Brain microvascular endothelial cell (primary cell): ENCODE measurements around the gene GRWD1.

Experiments
- DNase-seq: peaks from one replicate; pipeline ENCODE4 v3.0.0-alpha.2; 2020
- H3K27ac ChIP-seq: fragments of 250-450 bp; sonication (Bioruptor Pico); 2 replicates; pipeline ENCODE4 v1.5.1; 2020; ENCODE audit warnings: mild to moderate bottlenecking, moderate library complexity
- H3K27me3 ChIP-seq: fragments of 250-450 bp; sonication (Bioruptor Pico); replicated peaks from 2 replicates; pipeline ENCODE4 v1.5.1; 2020; ENCODE audit warnings: mild to moderate bottlenecking
- H3K36me3 ChIP-seq: fragments of 250-450 bp; sonication (Bioruptor Pico); replicated peaks from 2 replicates; pipeline ENCODE4 v1.5.1; 2020; ENCODE audit warnings: mild to moderate bottlenecking
- H3K4me3 ChIP-seq: 2 replicates; pipeline ENCODE4 v1.5.1; 2011; ENCODE audit warnings: low read depth, mild to moderate bottlenecking, control low read depth, low read length, moderate library complexity
- in situ Hi-C: cut with HindIII; loops from 2 replicates; pipeline ENCODE4 v1.10.0; 2017; ENCODE audit warnings: low sequenced_read_pairs, low pct_ligation_motif_present
- TF ChIP-seq, protein P1 (sequence below): IDR thresholded peaks from 2 replicates; pipeline ENCODE4 v1.5.1; 2011; ENCODE audit warnings: low read depth, mild to moderate bottlenecking, moderate library complexity, low read length, control low read depth, inconsistent platforms; ENCODE audit errors: missing control alignments

The GRWD1 gene

DNA sequence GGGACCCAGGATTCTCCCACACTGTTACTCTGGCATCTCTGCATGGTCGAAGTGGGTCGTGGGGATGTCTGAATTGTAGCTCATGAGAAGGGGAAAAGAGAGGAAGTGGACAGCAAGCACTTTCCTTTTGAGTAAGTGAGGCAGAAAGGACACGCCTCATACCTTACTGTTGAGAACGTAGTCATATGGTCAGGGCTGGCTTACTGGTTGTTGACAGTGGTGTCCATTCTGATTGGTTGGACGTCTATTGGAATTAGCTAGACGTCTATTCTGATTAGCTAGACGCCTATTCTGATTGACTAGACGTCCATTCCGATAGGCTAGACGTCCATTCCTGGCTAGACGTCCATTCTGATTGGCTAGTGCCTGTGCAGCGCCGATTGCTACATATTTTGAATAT lies 39.9 kb upstream of the GRWD1 start:
- no peak for DNase-seq
- Histone ChIP-seq H3K4me3 (no peak overlapping the region), H3K27me3 (no peaks in the 10 kb centered on the region), H3K27ac (no peak overlapping the region), H3K36me3 (no peaks in the 10 kb centered on the region)
- TF ChIP-seq, protein P1, sequence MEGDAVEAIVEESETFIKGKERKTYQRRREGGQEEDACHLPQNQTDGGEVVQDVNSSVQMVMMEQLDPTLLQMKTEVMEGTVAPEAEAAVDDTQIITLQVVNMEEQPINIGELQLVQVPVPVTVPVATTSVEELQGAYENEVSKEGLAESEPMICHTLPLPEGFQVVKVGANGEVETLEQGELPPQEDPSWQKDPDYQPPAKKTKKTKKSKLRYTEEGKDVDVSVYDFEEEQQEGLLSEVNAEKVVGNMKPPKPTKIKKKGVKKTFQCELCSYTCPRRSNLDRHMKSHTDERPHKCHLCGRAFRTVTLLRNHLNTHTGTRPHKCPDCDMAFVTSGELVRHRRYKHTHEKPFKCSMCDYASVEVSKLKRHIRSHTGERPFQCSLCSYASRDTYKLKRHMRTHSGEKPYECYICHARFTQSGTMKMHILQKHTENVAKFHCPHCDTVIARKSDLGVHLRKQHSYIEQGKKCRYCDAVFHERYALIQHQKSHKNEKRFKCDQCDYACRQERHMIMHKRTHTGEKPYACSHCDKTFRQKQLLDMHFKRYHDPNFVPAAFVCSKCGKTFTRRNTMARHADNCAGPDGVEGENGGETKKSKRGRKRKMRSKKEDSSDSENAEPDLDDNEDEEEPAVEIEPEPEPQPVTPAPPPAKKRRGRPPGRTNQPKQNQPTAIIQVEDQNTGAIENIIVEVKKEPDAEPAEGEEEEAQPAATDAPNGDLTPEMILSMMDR, result no peak
- in situ Hi-C loops, result no loop called here

DNA sequence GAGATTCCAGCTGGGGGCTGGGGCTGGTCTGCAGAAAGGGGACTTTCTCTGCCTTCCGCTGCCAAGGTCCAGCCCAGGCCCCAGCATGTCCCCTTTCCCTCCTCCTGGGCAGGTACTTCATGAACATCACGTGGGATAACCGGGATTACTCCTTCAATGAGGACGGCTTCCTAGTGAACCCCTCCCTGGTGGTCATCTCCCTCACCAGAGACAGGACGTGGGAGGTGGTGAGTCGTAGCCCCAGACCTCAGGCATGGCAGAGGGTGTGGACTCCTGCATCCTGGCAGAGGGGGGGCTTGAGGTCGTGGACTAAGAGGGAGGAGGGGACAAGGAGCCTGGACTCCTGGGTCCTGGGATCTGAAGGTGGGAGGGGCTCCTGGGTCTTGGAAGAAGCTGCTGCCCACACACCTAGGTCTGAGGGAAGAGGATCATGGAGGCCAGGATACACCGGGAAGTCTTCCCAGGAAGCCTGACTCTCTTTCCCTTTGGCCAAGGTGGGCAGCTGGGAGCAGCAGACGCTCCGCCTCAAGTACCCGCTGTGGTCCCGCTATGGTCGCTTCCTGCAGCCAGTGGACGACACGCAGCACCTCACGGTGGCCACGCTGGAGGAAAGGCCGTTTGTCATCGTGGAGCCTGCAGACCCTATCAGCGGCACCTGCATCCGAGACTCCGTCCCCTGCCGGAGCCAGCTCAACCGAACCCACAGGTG lies 31.8 kb upstream of the GRWD1 start:
- Histone ChIP-seq H3K27me3 (no peaks in the 10 kb centered on the region), H3K27ac (no peak overlapping the region), H3K4me3 (peak overlapping the region; percentile 34), H3K36me3 (no peaks in the 10 kb centered on the region)
- in situ Hi-C loops, result no loop called here
- TF ChIP-seq, protein P1, result no peak
- no peak for DNase-seq

DNA sequence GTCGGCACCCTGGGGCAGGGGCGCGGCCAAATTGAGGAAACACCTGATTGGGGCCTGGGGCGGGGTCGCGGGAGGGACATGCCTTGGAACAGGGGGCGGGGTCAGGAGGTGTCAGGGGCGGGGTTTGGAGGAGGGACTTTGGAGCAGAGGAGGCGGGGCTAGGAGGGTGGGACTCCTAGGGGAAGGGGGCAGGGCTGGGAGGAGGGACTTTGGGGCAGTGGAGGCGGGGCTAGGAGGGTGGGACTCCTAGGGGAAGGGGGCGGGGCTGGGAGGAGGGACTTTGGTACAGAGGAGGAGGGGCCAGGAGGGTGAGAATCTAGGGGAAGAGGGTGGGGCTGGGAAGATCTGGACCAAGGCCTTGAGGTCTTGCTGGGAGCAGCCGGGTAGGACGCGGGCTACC lies 30.4 kb upstream of the GRWD1 start:
- no peaks in the 10 kb centered on the region for H3K36me3 ChIP-seq
- in situ Hi-C loops, result no loop called here
- H3K27ac ChIP-seq, result no peak overlapping the region
- H3K27me3 ChIP-seq, result no peaks in the 10 kb centered on the region
- peak; percentile 65 for DNase-seq
- peak overlapping the region; percentile 43 for H3K4me3 ChIP-seq
- TF ChIP-seq, protein P1, result no peak

DNA sequence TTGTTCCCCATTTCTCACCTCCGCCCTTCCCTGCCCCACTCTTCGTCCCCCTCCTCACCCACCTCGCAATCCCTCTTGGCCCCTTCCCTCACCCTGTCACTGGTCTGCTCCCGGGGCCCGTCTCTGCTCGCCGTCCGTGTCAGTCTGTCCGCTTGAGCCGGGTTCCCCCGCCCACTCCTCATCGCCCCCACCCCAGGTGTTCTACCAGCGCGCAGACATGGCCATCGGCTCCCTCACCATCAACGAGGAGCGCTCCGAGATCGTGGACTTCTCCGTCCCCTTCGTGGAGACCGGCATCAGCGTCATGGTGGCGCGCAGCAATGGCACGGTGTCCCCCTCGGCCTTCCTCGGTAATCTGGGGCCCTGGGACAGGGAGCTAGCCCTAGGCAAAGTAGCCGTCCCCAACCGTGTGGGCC lies 30.0 kb upstream of the GRWD1 start:
- Histone ChIP-seq H3K4me3 (peak overlapping the region; percentile 43), H3K36me3 (no peaks in the 10 kb centered on the region), H3K27me3 (no peaks in the 10 kb centered on the region), H3K27ac (no peak overlapping the region)
- TF ChIP-seq, protein P1, result no peak
- DNase-seq, result no peak
- in situ Hi-C loops, result no loop called here

DNA sequence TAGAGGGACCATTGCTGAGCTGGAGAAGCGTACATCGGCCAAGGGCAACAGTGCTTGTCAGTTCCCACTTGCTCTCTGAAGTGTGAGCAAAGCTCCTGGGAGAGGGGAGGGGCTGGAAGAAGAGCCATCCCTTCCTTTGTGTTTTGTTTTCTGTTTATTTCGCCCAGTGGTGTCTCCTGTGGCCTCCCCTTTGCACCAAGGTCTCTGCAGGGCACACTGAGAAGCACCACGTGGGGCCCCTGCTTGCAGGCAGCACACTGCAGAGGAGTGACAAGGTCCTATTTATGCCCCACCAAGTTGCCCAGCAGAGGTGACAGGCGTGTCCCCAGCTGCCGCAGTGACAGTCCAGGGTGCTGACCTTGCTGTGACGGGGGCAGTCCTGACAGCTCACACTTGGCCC lies 28.4 kb upstream of the GRWD1 start:
- H3K27me3 ChIP-seq, result no peaks in the 10 kb centered on the region
- no peaks in the 10 kb centered on the region for H3K36me3 ChIP-seq
- TF ChIP-seq, protein P1, result no peak
- H3K4me3 ChIP-seq, result no peak overlapping the region
- in situ Hi-C loops, result no loop called here
- DNase-seq, result no peak
- H3K27ac ChIP-seq, result no peak overlapping the region
